SW480 (cell line): Measurements from ENCODE around the gene SCMH1.

Experiments used
- DNase-seq: peaks from one replicate; pipeline ENCODE4 v3.0.0-alpha.2; 2016; ENCODE audit warnings: low spot score

SCMH1 gene

GRCh38 chr1:41097105-41097504, 145.0 kb downstream of the SCMH1 start:
- no peak for DNase-seq

GRCh38 chr1:41093826-41094225, 148.3 kb downstream of the SCMH1 start:
- no peak for DNase-seq

GRCh38 chr1:41086921-41087320, 155.2 kb downstream of the SCMH1 start:
- no peak for DNase-seq

GRCh38 chr1:41078616-41079015, 163.5 kb downstream of the SCMH1 start:
- no peak for DNase-seq

GRCh38 chr1:41078193-41078592, 163.9 kb downstream of the SCMH1 start:
- no peak for DNase-seq

- no peak for DNase-seq
Measured at GRCh38 chr1:41073971-41074370, 168.1 kb downstream of the SCMH1 start.

- DNase-seq = no peak
Measured at GRCh38 chr1:41072051-41072450, 170.1 kb downstream of the SCMH1 start.

- no peak for DNase-seq
Measured at GRCh38 chr1:41056907-41057306, 185.2 kb downstream of the SCMH1 start.

GRCh38 chr1:41053316-41053715, 188.8 kb downstream of the SCMH1 start:
- DNase-seq = no peak

- DNase-seq = no peak
Measured at GRCh38 chr1:41051022-41051421, 191.1 kb downstream of the SCMH1 start.

- no peak for DNase-seq
Measured at GRCh38 chr1:41048540-41048939, 193.6 kb downstream of the SCMH1 start.

- DNase-seq = no peak
Measured at GRCh38 chr1:41046347-41046775, 195.7 kb downstream of the SCMH1 start.

GRCh38 chr1:41045740-41046139, 196.4 kb downstream of the SCMH1 start:
- no peak for DNase-seq

- DNase-seq = no peak
Measured at GRCh38 chr1:41044187-41044586, 197.9 kb downstream of the SCMH1 start.

GRCh38 chr1:41041614-41042270, 200.4 kb downstream of the SCMH1 start:
- no peak for DNase-seq

- no peak for DNase-seq
Measured at GRCh38 chr1:41038110-41038509, 204.0 kb downstream of the SCMH1 start.

GRCh38 chr1:41037116-41037903, 204.8 kb downstream of the SCMH1 start:
- no peak for DNase-seq

- DNase-seq = no peak
Measured at GRCh38 chr1:41033272-41033671, 208.8 kb downstream of the SCMH1 start.

GRCh38 chr1:41032147-41032546, 210.0 kb downstream of the SCMH1 start:
- DNase-seq = no peak

GRCh38 chr1:41030872-41031616, 211.1 kb downstream of the SCMH1 start:
- DNase-seq = no peak

- DNase-seq = no peak
Measured at GRCh38 chr1:41028034-41028642, 214.0 kb downstream of the SCMH1 start.
